ENCODE measurements around the gene ZSCAN23.

GRCh38 chr6:28407401-28407800, 35.9 kb downstream of the ZSCAN23 start:
- TF ChIP-seq, protein P1, sequence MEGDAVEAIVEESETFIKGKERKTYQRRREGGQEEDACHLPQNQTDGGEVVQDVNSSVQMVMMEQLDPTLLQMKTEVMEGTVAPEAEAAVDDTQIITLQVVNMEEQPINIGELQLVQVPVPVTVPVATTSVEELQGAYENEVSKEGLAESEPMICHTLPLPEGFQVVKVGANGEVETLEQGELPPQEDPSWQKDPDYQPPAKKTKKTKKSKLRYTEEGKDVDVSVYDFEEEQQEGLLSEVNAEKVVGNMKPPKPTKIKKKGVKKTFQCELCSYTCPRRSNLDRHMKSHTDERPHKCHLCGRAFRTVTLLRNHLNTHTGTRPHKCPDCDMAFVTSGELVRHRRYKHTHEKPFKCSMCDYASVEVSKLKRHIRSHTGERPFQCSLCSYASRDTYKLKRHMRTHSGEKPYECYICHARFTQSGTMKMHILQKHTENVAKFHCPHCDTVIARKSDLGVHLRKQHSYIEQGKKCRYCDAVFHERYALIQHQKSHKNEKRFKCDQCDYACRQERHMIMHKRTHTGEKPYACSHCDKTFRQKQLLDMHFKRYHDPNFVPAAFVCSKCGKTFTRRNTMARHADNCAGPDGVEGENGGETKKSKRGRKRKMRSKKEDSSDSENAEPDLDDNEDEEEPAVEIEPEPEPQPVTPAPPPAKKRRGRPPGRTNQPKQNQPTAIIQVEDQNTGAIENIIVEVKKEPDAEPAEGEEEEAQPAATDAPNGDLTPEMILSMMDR (IDR thresholded peaks at IDR 0.05; ENCODE audit: low read depth, low read length): no peak
- no peak for TF ChIP-seq EZH2phosphoT487 (IDR thresholded peaks at IDR 0.05; ENCODE audit: low read depth)
